HG02759 (cell line): Measurements from ENCODE around the gene AFAP1L2.

ENCODE experiments used
- ATAC-seq: cut with Tn5 transposase; IDR thresholded peaks from one replicate; pipeline ENCODE4 v1.9.1; 2021; ENCODE audit warnings: mild to moderate bottlenecking, moderate library complexity; ENCODE audit not compliant: unreplicated experiment

The AFAP1L2 gene

GRCh38 chr10:114412907-114413797 lies 8.8 kb upstream of the AFAP1L2 start:
- ATAC-seq = no peak

GRCh38 chr10:114408968-114409444 lies 4.7 kb upstream of the AFAP1L2 start:
- no peak for ATAC-seq

- peak; percentile 48 for ATAC-seq
Measured at GRCh38 chr10:114408112-114408967, 4.0 kb upstream of the AFAP1L2 start.

- no peak for ATAC-seq
Measured at GRCh38 chr10:114406455-114406854, 2.2 kb upstream of the AFAP1L2 start.

- no peak for ATAC-seq
Measured at GRCh38 chr10:114405011-114405350, 679 bp upstream of the AFAP1L2 start.

GRCh38 chr10:114403541-114404161 lies 651 bp downstream of the AFAP1L2 start:
- ATAC-seq = no peak

GRCh38 chr10:114402871-114403540 lies 1.3 kb downstream of the AFAP1L2 start:
- ATAC-seq = no peak

GRCh38 chr10:114402233-114402632 lies 2.1 kb downstream of the AFAP1L2 start:
- no peak for ATAC-seq

- ATAC-seq = no peak
Measured at GRCh38 chr10:114401195-114401791, 3.0 kb downstream of the AFAP1L2 start.

GRCh38 chr10:114400091-114400490 lies 4.2 kb downstream of the AFAP1L2 start:
- no peak for ATAC-seq

GRCh38 chr10:114399576-114399975 lies 4.7 kb downstream of the AFAP1L2 start:
- ATAC-seq = no peak

- no peak for ATAC-seq
Measured at GRCh38 chr10:114398587-114399331, 5.5 kb downstream of the AFAP1L2 start.

- no peak for ATAC-seq
Measured at GRCh38 chr10:114397651-114398145, 6.6 kb downstream of the AFAP1L2 start.

GRCh38 chr10:114396464-114396863 lies 7.8 kb downstream of the AFAP1L2 start:
- ATAC-seq = no peak

GRCh38 chr10:114395366-114396022 lies 8.8 kb downstream of the AFAP1L2 start:
- ATAC-seq = no peak

GRCh38 chr10:114394531-114394930 lies 9.8 kb downstream of the AFAP1L2 start:
- no peak for ATAC-seq

GRCh38 chr10:114393886-114394285 lies 10.4 kb downstream of the AFAP1L2 start:
- no peak for ATAC-seq

GRCh38 chr10:114393482-114393881 lies 10.8 kb downstream of the AFAP1L2 start:
- no peak for ATAC-seq
